Measurements from ENCODE around the gene CARS1.

Gene CARS1

DNA sequence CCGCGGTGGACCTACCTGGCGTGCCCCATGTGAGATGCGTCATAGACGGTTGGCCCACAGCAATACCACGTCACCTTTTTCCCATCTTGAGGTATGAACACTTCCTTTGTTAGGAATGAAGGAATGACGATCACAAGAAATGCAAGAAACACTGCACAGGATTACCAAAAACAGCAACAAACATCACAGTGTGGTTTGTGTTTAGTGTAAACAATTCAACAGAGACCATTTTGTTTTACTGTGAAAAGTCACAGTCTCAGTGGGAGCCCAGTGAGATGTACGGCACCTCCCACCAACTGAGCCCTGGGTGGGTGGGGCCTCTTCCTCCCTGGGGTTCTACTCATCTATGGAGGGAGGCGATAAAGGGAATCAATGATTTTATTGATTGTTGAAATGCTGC is 16.3 kb downstream of the CARS1 start:
- Histone ChIP-seq H3K27ac (ENCODE audit: low read depth in 2 of 2, low read length in 2 of 2) (no peak overlapping the region), H3K4me3 (ENCODE audit: low read length in 2 of 2) (no peak overlapping the region), H3K9ac (ENCODE audit: low read depth in 1 of 2, low read length in 2 of 2) (no peak overlapping the region), H3K27me3 (ENCODE audit: control insufficient read depth in 2 of 2, insufficient read depth in 2 of 2, low read length in 2 of 2) (no peaks in the 10 kb centered on the region), H3K9me3 (ENCODE audit: control insufficient read depth in 2 of 2, low read length in 2 of 2) (no peaks in the 10 kb centered on the region), H3K36me3 (ENCODE audit: control insufficient read depth in 2 of 2, insufficient read depth in 2 of 2, low read length in 2 of 2) (peaks cover 58 to 62% of the 10 kb centered on the region in 2 donors), H3K4me1 (ENCODE audit: control insufficient read depth in 2 of 2, insufficient read depth in 2 of 2, low read length in 2 of 2) (peaks cover 4 to 5% of the 10 kb centered on the region in 2 donors)

DNA sequence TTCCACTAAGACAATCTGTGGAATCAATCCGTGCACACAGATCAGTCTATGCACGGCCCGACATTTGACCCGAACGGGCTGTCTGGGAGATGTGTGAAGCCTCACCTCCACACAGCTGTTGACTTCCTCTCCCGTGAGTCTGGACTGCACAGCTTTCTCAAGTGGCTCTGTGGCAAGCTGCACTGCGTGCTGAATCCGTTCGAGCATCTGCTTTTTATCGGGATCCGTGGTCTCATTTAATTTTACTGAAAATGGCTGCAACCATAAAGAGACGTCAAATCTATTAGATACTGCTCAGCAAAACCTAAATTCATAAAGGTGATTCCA is 19.3 kb downstream of the CARS1 start:
- H3K27me3 ChIP-seq (ENCODE audit: control insufficient read depth in 2 of 2, insufficient read depth in 2 of 2, low read length in 2 of 2) = no peaks in the 10 kb centered on the region
- H3K27ac ChIP-seq (ENCODE audit: low read depth in 2 of 2, low read length in 2 of 2) = no peak overlapping the region
- no peaks in the 10 kb centered on the region for H3K9me3 ChIP-seq (ENCODE audit: control insufficient read depth in 2 of 2, low read length in 2 of 2)
- H3K4me1 ChIP-seq (ENCODE audit: control insufficient read depth in 2 of 2, insufficient read depth in 2 of 2, low read length in 2 of 2) = peaks cover 4 to 5% of the 10 kb centered on the region in 2 donors
- H3K4me3 ChIP-seq (ENCODE audit: low read length in 2 of 2) = no peak overlapping the region
- H3K36me3 ChIP-seq (ENCODE audit: control insufficient read depth in 2 of 2, insufficient read depth in 2 of 2, low read length in 2 of 2) = peaks cover 52 to 64% of the 10 kb centered on the region in 2 donors
- H3K9ac ChIP-seq (ENCODE audit: low read depth in 1 of 2, low read length in 2 of 2) = no peak overlapping the region

DNA sequence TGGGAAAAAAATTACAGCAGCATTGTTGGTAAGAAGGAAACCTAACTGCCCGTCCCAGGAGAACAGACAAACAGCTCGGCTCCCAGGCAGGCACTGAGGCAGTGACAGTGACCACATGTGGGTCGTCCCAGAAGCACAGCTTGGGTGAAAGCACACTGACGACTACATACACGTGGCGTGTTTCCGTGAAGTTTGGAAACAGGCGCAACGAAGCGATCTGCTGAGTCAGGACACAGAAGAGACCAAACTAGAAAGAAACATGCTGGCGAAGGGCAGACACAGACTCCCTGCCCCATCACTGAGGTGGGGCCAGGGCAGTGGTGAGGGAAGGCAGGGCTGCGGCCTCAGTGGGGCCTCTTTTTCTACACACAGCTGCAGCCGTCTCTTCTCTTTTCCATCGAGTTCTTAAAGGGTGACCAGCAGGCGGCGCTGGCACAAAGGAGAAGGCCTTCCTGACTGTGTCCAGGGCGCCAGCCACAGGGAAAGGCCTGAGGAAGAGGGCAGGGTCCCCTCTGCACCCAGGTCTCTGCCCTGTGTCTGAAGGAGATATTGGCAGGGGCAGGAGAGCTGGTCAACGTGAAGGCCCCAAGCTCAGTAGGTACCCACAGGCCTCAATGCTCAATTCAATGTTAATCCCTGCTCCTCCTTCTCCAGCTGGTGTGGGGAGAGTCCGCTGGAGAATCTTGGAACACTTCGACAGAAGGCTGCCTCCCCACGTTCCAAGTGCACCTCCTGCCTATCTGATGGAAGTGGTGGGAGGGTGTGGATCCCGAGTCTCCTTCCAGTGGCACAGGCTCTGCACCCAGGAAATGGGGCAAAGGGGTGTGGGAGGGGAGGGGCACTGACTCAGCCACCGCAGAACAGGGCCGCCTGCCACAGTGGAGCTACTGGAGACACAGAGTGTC is 19.9 kb downstream of the CARS1 start:
- H3K4me3 ChIP-seq (ENCODE audit: low read length in 2 of 2) = no peak overlapping the region
- H3K9me3 ChIP-seq (ENCODE audit: control insufficient read depth in 2 of 2, low read length in 2 of 2) = no peaks in the 10 kb centered on the region
- no peaks in the 10 kb centered on the region for H3K27me3 ChIP-seq (ENCODE audit: control insufficient read depth in 2 of 2, insufficient read depth in 2 of 2, low read length in 2 of 2)
- peaks cover 4 to 5% of the 10 kb centered on the region in 2 donors for H3K4me1 ChIP-seq (ENCODE audit: control insufficient read depth in 2 of 2, insufficient read depth in 2 of 2, low read length in 2 of 2)
- H3K27ac ChIP-seq (ENCODE audit: low read depth in 2 of 2, low read length in 2 of 2) = peak overlapping the region in 1 of 2 donors; percentile 10
- no peak overlapping the region for H3K9ac ChIP-seq (ENCODE audit: low read depth in 1 of 2, low read length in 2 of 2)
- H3K36me3 ChIP-seq (ENCODE audit: control insufficient read depth in 2 of 2, insufficient read depth in 2 of 2, low read length in 2 of 2) = peaks cover 57 to 68% of the 10 kb centered on the region in 2 donors

DNA sequence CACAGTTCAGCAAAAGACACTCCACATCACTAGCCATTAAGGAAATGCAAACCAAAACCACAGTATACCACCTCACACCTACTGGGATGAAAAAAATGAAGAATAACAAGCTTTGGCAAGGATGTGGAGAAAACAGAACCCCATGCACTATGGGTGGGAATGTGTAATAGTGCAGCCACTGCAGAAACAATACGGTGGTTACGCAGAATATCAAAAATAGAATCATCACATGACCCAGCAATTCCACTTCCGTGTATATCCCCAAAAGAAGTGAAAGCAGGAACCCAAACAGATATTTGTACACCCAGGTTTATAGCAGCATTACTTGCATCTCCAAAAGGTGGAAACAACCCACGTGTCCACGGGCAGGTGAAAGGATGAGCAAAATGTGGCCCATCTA is 20.8 kb downstream of the CARS1 start:
- peaks cover 4 to 5% of the 10 kb centered on the region in 2 donors for H3K4me1 ChIP-seq (ENCODE audit: control insufficient read depth in 2 of 2, insufficient read depth in 2 of 2, low read length in 2 of 2)
- no peak overlapping the region for H3K4me3 ChIP-seq (ENCODE audit: low read length in 2 of 2)
- H3K9ac ChIP-seq (ENCODE audit: low read depth in 1 of 2, low read length in 2 of 2) = no peak overlapping the region
- no peaks in the 10 kb centered on the region for H3K27me3 ChIP-seq (ENCODE audit: control insufficient read depth in 2 of 2, insufficient read depth in 2 of 2, low read length in 2 of 2)
- peaks cover 50 to 62% of the 10 kb centered on the region in 2 donors for H3K36me3 ChIP-seq (ENCODE audit: control insufficient read depth in 2 of 2, insufficient read depth in 2 of 2, low read length in 2 of 2)
- H3K27ac ChIP-seq (ENCODE audit: low read depth in 2 of 2, low read length in 2 of 2) = no peak overlapping the region
- H3K9me3 ChIP-seq (ENCODE audit: control insufficient read depth in 2 of 2, low read length in 2 of 2) = no peaks in the 10 kb centered on the region

DNA sequence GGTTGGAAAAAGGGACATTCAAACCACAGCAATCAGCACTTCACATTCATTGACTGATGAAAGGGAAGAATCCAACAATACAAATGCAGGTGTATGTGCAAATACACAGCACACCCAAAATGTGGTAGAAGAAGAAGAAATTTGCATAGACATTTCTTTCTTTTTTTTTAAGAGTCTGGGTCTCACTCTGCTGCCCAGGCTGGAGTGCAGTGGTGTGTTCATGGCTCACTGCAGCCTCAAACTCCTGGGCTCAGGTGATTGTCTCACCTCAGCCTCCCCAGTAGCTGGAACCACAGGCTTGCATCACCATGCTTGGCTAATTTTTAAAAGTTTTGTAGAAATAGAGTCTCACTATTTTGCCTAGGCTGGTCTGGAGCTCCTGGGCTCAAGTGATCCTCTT is 21.9 kb downstream of the CARS1 start:
- H3K4me3 ChIP-seq (ENCODE audit: low read length in 2 of 2) = no peak overlapping the region
- no peaks in the 10 kb centered on the region for H3K27me3 ChIP-seq (ENCODE audit: control insufficient read depth in 2 of 2, insufficient read depth in 2 of 2, low read length in 2 of 2)
- no peak overlapping the region for H3K9ac ChIP-seq (ENCODE audit: low read depth in 1 of 2, low read length in 2 of 2)
- H3K27ac ChIP-seq (ENCODE audit: low read depth in 2 of 2, low read length in 2 of 2) = no peak overlapping the region
- no peaks in the 10 kb centered on the region for H3K9me3 ChIP-seq (ENCODE audit: control insufficient read depth in 2 of 2, low read length in 2 of 2)
- H3K4me1 ChIP-seq (ENCODE audit: control insufficient read depth in 2 of 2, insufficient read depth in 2 of 2, low read length in 2 of 2) = peaks cover 4 to 6% of the 10 kb centered on the region in 2 donors
- peaks cover 46 to 56% of the 10 kb centered on the region in 2 donors for H3K36me3 ChIP-seq (ENCODE audit: control insufficient read depth in 2 of 2, insufficient read depth in 2 of 2, low read length in 2 of 2)

DNA sequence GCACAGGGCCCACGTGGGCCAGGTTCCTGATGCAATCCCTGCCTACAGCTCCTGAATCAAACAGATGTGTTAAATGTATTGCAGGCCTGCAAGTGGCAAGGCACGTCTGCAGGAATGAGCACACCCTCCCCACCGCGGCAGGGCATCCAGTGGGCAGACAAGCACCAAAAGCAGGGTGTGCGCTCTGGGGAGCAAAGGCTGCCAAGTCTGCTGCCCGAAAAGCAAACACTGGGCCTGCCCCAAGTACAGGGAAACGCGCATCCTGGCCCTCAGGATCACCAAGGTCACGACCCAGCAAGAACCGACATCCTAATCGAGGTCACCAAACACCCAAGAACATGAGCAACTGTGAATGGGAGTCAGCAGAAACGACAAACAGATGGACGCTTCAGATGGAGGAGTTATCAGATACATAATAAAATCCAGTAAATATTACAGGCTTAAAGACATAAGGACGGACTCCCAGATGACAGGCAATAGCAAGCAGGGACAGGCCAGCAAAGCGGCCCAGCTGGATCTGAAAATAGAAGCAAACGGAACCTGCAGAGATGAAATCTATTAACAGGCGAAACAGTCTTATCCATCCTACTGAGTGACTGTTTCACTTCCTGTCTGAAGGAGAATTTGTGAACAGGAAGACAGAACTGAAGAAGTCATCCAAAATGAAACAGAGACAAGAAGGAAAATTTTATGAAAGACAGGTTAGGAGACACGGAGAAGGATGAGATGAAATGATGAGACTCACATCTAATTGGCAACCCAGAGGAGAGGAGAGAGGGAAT is 26.7 kb downstream of the CARS1 start:
- no peaks in the 10 kb centered on the region for H3K27me3 ChIP-seq (ENCODE audit: control insufficient read depth in 2 of 2, insufficient read depth in 2 of 2, low read length in 2 of 2)
- no peak overlapping the region for H3K4me3 ChIP-seq (ENCODE audit: low read length in 2 of 2)
- H3K4me1 ChIP-seq (ENCODE audit: control insufficient read depth in 2 of 2, insufficient read depth in 2 of 2, low read length in 2 of 2) = peaks cover 3 to 19% of the 10 kb centered on the region in 2 donors
- H3K9me3 ChIP-seq (ENCODE audit: control insufficient read depth in 2 of 2, low read length in 2 of 2) = no peaks in the 10 kb centered on the region
- H3K36me3 ChIP-seq (ENCODE audit: control insufficient read depth in 2 of 2, insufficient read depth in 2 of 2, low read length in 2 of 2) = peaks cover 30 to 49% of the 10 kb centered on the region in 2 donors
- H3K27ac ChIP-seq (ENCODE audit: low read depth in 2 of 2, low read length in 2 of 2) = no peak overlapping the region
- H3K9ac ChIP-seq (ENCODE audit: low read depth in 1 of 2, low read length in 2 of 2) = no peak overlapping the region

DNA sequence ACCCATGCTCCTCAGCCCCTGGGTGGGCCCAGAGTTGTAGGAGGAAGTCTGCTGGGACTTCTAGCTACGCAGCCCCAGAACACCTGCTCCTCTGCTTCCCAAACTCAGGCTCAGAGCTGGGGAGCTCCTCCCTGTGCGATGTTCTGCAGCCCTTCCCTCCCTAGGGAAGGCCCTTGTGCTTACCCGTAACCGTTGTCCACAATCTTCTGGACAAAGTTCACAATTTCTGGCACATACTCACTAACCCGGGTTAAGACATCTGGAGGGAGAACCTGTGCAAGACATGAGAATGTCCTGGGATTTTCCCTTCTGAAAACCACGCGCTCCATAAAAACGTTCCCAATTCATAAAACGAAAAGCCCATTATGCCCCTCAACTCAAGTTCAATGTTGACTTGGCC is 28.4 kb downstream of the CARS1 start:
- Histone ChIP-seq H3K4me3 (ENCODE audit: low read length in 2 of 2) (no peak overlapping the region), H3K4me1 (ENCODE audit: control insufficient read depth in 2 of 2, insufficient read depth in 2 of 2, low read length in 2 of 2) (peaks cover 3 to 19% of the 10 kb centered on the region in 2 donors), H3K9ac (ENCODE audit: low read depth in 1 of 2, low read length in 2 of 2) (no peak overlapping the region), H3K27ac (ENCODE audit: low read depth in 2 of 2, low read length in 2 of 2) (peak overlapping the region in 1 of 2 donors; percentile 47), H3K9me3 (ENCODE audit: control insufficient read depth in 2 of 2, low read length in 2 of 2) (no peaks in the 10 kb centered on the region), H3K36me3 (ENCODE audit: control insufficient read depth in 2 of 2, insufficient read depth in 2 of 2, low read length in 2 of 2) (peaks cover 30 to 47% of the 10 kb centered on the region in 2 donors), H3K27me3 (ENCODE audit: control insufficient read depth in 2 of 2, insufficient read depth in 2 of 2, low read length in 2 of 2) (no peaks in the 10 kb centered on the region)

DNA sequence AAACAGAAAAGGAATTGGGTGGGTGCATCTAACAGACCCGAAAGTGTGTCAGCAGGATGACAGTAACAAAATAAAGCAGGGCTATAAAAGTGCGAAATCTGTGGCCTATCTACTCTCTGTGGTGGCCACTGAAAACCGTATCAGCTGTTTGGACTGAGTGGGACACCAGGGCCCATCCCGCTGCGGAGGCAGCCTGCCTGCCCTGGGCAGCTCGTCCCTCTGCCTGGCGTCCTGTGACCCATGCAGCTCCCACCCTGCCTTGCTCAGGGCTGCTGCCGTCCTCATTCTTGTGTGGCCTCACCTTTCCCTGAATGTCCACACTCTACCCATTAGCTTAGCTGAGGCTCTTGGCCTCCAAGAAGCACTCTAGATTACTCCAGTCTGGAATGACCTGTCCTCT is 30.4 kb downstream of the CARS1 start:
- H3K36me3 ChIP-seq (ENCODE audit: control insufficient read depth in 2 of 2, insufficient read depth in 2 of 2, low read length in 2 of 2) = peaks cover 29 to 55% of the 10 kb centered on the region in 2 donors
- no peaks in the 10 kb centered on the region for H3K27me3 ChIP-seq (ENCODE audit: control insufficient read depth in 2 of 2, insufficient read depth in 2 of 2, low read length in 2 of 2)
- no peak overlapping the region for H3K9ac ChIP-seq (ENCODE audit: low read depth in 1 of 2, low read length in 2 of 2)
- H3K27ac ChIP-seq (ENCODE audit: low read depth in 2 of 2, low read length in 2 of 2) = no peak overlapping the region
- H3K4me1 ChIP-seq (ENCODE audit: control insufficient read depth in 2 of 2, insufficient read depth in 2 of 2, low read length in 2 of 2) = peaks cover 10 to 19% of the 10 kb centered on the region in 2 donors
- H3K9me3 ChIP-seq (ENCODE audit: control insufficient read depth in 2 of 2, low read length in 2 of 2) = no peaks in the 10 kb centered on the region
- H3K4me3 ChIP-seq (ENCODE audit: low read length in 2 of 2) = no peak overlapping the region

DNA sequence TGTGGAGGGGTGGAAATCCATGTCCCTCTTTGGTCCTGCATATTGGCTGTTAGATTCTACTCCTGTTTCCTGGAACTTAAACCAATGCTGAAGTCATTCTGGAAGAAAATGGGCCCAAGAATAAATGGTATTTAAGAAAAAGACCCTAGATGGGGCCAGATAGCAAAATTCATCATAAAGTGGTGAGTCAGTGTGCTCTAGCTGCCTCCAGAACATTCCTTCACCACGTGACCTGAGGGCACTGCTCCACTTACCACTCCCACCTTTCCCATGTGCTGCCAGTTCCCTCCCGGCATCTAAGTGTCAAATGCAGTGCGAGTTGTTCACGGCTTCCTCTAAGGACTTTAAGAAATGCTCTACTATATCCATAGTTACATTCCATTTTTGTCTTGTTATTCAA is 34.2 kb downstream of the CARS1 start:
- peaks cover 35 to 58% of the 10 kb centered on the region in 2 donors for H3K36me3 ChIP-seq (ENCODE audit: control insufficient read depth in 2 of 2, insufficient read depth in 2 of 2, low read length in 2 of 2)
- H3K9ac ChIP-seq (ENCODE audit: low read depth in 1 of 2, low read length in 2 of 2) = no peak overlapping the region
- H3K27ac ChIP-seq (ENCODE audit: low read depth in 2 of 2, low read length in 2 of 2) = no peak overlapping the region
- no peaks in the 10 kb centered on the region for H3K27me3 ChIP-seq (ENCODE audit: control insufficient read depth in 2 of 2, insufficient read depth in 2 of 2, low read length in 2 of 2)
- peaks cover 6 to 13% of the 10 kb centered on the region in 2 donors for H3K4me1 ChIP-seq (ENCODE audit: control insufficient read depth in 2 of 2, insufficient read depth in 2 of 2, low read length in 2 of 2)
- no peak overlapping the region for H3K4me3 ChIP-seq (ENCODE audit: low read length in 2 of 2)
- H3K9me3 ChIP-seq (ENCODE audit: control insufficient read depth in 2 of 2, low read length in 2 of 2) = no peaks in the 10 kb centered on the region

DNA sequence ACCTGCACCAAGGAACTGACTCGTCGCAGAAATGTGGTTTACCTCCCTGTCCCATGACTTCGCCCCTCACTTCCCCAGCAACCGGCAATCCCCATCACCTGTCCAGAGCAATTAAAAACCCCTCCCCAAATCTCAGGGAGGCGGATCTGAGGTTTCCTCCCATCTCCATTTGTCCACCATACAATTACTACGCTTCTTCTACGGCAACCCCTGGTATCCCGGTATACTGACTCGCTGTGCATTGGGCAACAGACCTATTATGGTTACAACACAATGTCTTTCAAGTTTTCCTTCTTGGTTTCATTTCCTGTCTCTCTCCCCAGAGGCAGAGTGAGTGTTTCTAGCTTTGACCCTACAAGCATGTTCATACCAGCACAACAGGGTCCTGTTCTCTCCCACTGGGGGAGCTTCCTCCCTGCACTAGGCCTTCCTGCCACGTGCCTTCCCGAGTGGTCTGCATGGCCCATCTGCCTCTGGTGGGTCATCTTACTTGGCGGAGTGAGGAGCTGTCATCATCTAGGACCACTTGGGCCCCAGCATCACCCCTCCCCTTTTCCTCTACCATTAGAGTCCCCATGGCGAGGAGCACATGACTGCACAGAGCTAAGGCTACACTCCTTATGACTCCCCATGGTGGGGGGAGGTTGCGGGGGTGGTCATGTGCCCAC is 34.8 kb downstream of the CARS1 start:
- Histone ChIP-seq H3K9me3 (ENCODE audit: control insufficient read depth in 2 of 2, low read length in 2 of 2) (no peaks in the 10 kb centered on the region), H3K27me3 (ENCODE audit: control insufficient read depth in 2 of 2, insufficient read depth in 2 of 2, low read length in 2 of 2) (no peaks in the 10 kb centered on the region), H3K4me3 (ENCODE audit: low read length in 2 of 2) (no peak overlapping the region), H3K9ac (ENCODE audit: low read depth in 1 of 2, low read length in 2 of 2) (no peak overlapping the region), H3K36me3 (ENCODE audit: control insufficient read depth in 2 of 2, insufficient read depth in 2 of 2, low read length in 2 of 2) (peaks cover 40 to 61% of the 10 kb centered on the region in 2 donors), H3K27ac (ENCODE audit: low read depth in 2 of 2, low read length in 2 of 2) (no peak overlapping the region), H3K4me1 (ENCODE audit: control insufficient read depth in 2 of 2, insufficient read depth in 2 of 2, low read length in 2 of 2) (peaks cover 6 to 13% of the 10 kb centered on the region in 2 donors)
